Measurements from ENCODE around the gene BICRAL. TPM values are rescaled to one million over a fixed set of nuclear protein-coding genes. Genes with fewer than 3 reads are reported as not detected.
"Not testable (repeated sequence)": the region's sequence is repeated elsewhere in the genome, so short reads cannot be mapped to it uniquely, and the experiment has no call there.

The BICRAL gene
- total RNA-seq, 1 donor from 2014 or later, result 10.8 TPM

DNA sequence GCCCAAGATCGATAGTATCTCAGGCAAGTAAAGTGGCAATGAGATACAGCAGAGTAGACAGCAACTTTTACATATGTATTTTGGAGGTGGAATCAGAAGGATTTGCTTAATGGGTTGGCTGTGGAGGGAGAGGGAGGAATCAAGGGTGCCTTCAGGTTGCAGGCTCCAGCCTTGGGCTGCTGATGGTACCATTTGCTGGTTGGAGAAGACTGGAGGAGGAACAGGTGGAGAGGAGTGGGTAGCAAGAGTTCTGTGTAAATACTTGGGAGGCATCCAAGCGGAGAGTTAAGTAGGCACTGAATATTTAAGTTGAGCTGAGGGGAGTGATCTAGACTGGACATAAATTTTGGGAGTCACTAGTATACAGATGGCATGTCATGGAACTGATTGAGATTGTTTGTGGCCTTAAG is 5.2 kb downstream of the BICRAL start:
- intact Hi-C loops (cut with DNase I), result loop anchor here (2.0 kb wide), 1 partner anchor 42 kb away; no protein-coding TSS in a partner anchor
- no peak for DNase-seq
- no peak for ATAC-seq (ENCODE audit: poor library complexity)

DNA sequence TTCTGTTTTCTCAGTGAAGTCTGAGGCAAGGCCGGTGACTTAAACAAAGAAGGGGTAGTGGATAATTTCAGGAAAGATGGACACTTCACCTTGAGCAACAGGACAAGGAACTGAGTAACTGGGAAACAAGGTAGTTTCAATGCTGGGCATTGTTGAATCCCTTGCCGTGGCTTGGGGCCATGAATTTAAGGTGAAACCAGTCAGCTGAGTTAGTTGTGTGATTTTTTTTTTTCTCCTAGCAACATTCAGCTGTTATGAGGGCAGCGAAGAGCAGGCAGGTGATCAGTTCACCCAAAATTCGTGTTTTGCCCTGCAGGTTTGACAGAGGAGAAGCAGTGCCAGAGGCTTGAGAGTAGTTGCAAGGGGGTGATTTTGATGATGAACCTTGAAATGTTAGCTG is 6.8 kb downstream of the BICRAL start:
- ATAC-seq (ENCODE audit: poor library complexity) (no peak), DNase-seq (no peak)
- intact Hi-C loops (cut with DNase I), result no loop called here

GRCh38 chr6:42790549-42791181 is 8.8 kb downstream of the BICRAL start:
- intact Hi-C loops (cut with DNase I), result no loop called here
- ATAC-seq (ENCODE audit: poor library complexity) (peak; percentile 30), DNase-seq (no peak)

DNA sequence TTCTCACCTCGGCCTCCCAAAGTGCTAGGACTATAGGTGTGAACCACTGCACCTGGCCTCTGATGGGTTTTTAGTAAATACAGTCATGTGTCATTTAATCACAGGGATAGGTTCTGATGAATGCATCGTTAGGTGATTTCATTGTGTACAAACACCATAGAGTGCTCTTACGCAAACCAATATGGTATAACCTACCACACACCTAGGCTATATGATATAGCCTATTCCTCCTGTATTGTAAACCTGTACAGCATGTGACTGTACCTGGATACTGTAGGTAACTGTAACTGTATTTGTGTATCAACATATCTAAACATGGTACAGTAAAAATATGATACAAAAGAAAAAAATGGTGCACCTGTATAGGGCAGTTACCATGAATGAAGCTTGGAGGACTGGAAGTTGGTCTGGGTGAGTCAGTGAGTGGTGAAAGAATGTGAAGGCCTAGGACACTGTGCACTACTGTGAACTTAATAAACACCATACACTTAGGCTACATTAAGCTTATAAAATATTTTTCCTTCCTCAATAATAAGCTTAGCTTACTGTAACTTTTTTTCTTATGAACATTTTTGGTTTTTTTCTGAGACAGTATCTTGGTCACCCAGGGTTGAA is 10.0 kb downstream of the BICRAL start:
- intact Hi-C loops (cut with DNase I), result no loop called here
- no peak for DNase-seq
- ATAC-seq (ENCODE audit: poor library complexity), result no peak

- no peak for DNase-seq
- ATAC-seq (ENCODE audit: poor library complexity), result no peak
- intact Hi-C loops (cut with DNase I), result no loop called here
Measured at GRCh38 chr6:42795651-42796050, 13.8 kb downstream of the BICRAL start.

DNA sequence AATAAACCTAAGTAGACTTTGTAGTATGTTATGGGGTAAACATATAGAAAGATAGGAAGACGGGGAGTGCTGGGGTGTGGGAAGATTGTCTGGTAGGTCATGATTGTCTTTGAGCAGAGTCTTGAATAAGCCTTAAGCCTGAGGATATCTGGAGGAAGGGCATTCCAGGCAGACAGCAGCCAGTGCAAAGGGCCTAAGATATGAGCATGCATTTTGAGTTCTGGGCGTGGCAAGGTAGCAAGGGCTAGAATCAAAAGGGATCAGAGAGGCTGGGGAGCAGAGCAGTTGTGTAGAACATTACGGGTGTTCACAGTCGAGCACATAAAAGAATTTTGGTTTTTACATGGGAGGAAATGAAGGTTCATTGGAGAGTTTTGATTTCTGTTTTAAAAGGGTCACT is 14.3 kb downstream of the BICRAL start:
- intact Hi-C loops (cut with DNase I), result no loop called here

GRCh38 chr6:42797696-42798095 is 15.8 kb downstream of the BICRAL start:
- intact Hi-C loops (cut with DNase I); ATAC-seq (ENCODE audit: poor library complexity); DNase-seq: not testable (repeated sequence)

More for the DNA sequence above, 14.3 kb downstream of the BICRAL start:
- no peak for DNase-seq
- ATAC-seq (ENCODE audit: poor library complexity), result no peak

- no peak for ATAC-seq (ENCODE audit: poor library complexity)
- intact Hi-C loops (cut with DNase I), result no loop called here
- DNase-seq, result no peak
Measured at GRCh38 chr6:42805297-42805861, 23.5 kb downstream of the BICRAL start.

DNA sequence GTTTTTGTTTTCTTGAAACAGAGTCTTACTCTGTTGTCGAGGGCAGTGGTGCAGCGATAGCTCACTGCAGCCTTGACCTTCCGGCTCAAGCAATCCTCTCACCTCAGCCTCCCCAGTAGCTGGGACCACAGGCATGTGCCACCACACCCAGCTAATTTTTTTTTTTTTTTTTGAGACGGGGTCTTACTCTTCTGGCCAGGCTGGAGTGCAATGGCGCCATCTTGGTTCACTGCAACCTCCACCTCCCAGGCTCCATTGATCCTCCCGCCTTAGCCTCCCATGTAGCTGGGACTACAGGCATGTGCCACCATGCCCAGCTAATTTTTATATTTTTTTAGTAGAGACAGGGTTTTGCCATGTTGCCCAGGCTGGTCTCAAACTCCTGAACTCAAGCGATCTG is 24.5 kb downstream of the BICRAL start:
- DNase-seq; intact Hi-C loops (cut with DNase I); ATAC-seq (ENCODE audit: poor library complexity): not testable (repeated sequence)

GRCh38 chr6:42808492-42809483 is 26.9 kb downstream of the BICRAL start:
- no peak for DNase-seq
- ATAC-seq (ENCODE audit: poor library complexity), result peak; percentile 41
- intact Hi-C loops (cut with DNase I), result no loop called here

- intact Hi-C loops (cut with DNase I), result no loop called here
- ATAC-seq (ENCODE audit: poor library complexity) (no peak), DNase-seq (no peak)
Measured at GRCh38 chr6:42813074-42813645, 31.3 kb downstream of the BICRAL start.

GRCh38 chr6:42813906-42814444 is 32.1 kb downstream of the BICRAL start:
- ATAC-seq (ENCODE audit: poor library complexity) (no peak), DNase-seq (no peak)
- intact Hi-C loops (cut with DNase I), result no loop called here

DNA sequence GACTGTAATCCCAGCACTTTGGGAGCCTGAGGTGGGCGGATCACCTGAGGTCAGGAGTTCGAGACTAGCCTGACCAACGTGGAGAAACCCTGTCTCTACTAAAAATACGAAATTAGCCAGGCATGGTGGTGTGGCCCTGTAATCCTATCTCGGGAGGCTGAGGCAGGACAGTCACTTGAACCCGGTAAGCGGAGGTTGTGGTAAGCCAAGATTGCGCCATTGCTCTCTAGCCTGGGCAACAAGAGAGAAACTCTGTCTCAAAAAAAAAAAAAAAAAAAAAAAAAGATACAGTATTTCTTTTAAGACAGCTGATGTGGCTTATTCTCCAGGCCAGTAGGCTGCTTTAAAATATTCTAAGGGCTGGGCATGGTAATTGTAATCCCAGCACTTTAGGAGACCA is 33.9 kb downstream of the BICRAL start:
- intact Hi-C loops (cut with DNase I); DNase-seq; ATAC-seq (ENCODE audit: poor library complexity): not testable (repeated sequence)

DNA sequence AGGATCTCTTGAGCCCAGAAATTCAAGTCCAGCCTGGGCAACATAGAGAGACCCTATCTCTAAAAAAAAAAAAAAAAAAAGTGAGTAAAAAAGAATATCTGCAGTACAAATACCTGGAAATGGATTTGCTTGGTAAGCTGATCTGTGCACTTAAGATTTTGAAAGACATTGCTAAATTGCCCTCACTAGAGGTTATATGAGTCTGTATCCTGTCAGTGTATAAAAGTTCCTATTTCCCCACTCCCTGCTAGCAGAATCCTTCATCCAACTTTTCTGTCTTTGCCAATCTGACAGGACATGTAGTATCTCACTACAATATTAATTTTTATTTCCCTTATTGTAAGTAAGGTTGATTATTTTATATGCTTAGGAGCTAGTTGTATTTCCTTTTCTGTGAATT is 36.1 kb downstream of the BICRAL start:
- intact Hi-C loops (cut with DNase I), result no loop called here
- ATAC-seq (ENCODE audit: poor library complexity) (no peak), DNase-seq (no peak)

DNA sequence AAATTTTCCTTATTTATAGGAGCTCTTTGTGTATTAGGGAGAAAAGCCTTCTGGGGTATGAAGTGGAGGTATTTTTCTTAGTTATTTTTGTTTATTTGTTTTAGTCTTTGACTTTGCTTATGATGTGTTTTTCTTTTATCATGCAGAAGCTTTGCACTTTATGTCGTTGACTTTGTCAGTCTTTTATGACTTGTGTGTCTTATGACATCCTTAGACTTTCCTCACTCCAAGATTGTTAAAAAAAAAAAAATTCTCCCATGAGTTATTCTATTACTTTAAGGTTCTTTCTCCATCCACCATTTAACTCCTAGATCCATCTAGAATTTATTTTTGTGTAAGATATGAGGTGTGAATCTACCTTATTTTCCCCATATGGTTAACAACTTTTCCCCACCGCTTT is 36.6 kb downstream of the BICRAL start:
- intact Hi-C loops (cut with DNase I), result no loop called here
- ATAC-seq (ENCODE audit: poor library complexity), result no peak
- DNase-seq, result no peak

GRCh38 chr6:42818878-42819277 is 37.0 kb downstream of the BICRAL start:
- intact Hi-C loops (cut with DNase I), result no loop called here
- ATAC-seq (ENCODE audit: poor library complexity) (no peak), DNase-seq (no peak)

DNA sequence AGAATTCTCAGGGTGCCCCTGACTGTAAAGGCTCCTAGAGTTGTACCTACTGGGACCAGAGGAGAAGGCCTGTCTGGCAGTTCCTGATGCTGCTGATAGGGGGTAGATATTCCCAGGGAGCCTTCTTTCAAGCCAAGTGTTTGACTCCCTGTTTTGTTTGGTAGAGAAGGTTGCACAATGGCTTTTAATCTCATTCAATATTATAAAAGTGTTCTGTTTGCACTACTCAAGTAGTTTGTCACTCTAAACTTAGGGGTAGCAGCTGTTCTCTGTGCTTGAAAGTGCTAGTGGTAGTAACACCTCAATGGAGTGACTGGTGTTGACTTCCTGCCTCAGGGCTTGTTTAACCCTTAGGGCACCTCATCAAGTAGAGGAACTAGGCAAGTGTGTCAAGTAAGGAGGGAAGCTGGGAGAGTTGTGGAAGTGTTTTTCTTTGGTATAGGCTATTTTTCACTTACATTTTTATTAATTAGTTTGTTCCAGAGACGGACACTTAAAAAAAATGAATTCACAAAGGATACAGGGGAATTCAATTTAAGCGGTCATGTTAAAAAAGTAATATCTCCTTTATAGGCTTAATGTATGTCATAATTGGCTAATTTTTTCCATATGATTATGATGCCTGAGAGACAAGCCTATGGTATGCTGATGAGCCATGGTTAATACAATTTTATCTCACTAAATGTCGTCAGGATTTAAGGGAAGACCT is 38.1 kb downstream of the BICRAL start:
- ATAC-seq (ENCODE audit: poor library complexity) (peak; percentile 62), DNase-seq (no peak)
- intact Hi-C loops (cut with DNase I), result no loop called here
